Measurements from ENCODE around the gene KRT7.

DNA sequence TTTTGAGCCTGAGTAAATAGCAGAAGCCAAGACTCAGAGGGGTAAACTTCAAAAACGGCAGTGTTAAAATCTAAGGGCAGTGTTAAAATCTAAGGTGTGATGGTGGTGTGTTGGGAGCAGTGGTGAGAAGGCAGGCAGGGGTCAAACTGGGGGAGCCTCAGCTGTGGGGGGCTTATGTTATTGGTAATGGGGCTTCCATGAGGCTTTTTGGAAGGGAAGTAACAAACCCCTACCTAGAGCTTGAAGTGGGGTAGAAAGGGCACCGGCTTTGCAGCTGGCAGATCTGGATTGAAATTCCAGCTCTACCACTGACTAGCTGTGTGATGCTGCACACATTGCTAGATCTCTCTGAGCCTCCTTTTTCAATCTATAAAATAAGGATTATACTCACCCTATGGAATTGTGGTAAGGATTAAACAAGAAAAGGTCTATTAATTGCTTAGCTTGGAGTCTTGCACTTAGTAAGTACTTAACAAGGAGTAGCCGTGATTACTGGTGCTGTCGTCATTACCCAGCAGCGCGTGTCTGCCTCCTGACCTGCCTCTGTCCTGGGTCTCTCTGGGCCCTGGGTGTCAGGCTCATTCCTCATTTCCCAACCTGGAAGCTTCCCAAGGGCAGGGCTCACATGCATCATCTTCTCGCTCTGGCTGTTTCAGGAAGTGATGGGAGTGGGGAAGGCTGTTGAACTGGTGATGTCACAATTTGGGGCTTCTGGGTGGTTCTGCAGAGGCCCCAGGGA is 22.7 kb upstream of the KRT7 start:
- TF ChIP-seq, protein P1, sequence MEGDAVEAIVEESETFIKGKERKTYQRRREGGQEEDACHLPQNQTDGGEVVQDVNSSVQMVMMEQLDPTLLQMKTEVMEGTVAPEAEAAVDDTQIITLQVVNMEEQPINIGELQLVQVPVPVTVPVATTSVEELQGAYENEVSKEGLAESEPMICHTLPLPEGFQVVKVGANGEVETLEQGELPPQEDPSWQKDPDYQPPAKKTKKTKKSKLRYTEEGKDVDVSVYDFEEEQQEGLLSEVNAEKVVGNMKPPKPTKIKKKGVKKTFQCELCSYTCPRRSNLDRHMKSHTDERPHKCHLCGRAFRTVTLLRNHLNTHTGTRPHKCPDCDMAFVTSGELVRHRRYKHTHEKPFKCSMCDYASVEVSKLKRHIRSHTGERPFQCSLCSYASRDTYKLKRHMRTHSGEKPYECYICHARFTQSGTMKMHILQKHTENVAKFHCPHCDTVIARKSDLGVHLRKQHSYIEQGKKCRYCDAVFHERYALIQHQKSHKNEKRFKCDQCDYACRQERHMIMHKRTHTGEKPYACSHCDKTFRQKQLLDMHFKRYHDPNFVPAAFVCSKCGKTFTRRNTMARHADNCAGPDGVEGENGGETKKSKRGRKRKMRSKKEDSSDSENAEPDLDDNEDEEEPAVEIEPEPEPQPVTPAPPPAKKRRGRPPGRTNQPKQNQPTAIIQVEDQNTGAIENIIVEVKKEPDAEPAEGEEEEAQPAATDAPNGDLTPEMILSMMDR (IDR thresholded peaks at IDR 0.05; ENCODE audit: insufficient read depth, low read length, poor library complexity, severe bottlenecking) = no peak
- no peak for TF ChIP-seq EZH2phosphoT487 (conservative IDR thresholded peaks at IDR 0.05; ENCODE audit: low read length)
